HepG2 (cell line): Measurements from ENCODE around the gene ZNF318. TPM values are rescaled to one million over a fixed set of nuclear protein-coding genes. Genes with fewer than 3 reads are reported as not detected.

Experiments used
- CTCF ChIP-seq: sonication (generic); formaldehyde crosslinking; IDR thresholded peaks from 2 replicates; pipeline ENCODE4 v1.5.0; 2020; ENCODE audit warnings: mild to moderate bottlenecking, missing genetic modification reagents, moderate library complexity
- ERF ChIP-seq: IDR thresholded peaks from 2 replicates; pipeline ENCODE4 v1.6.1; 2018; ENCODE audit warnings: missing biosample characterization, missing genetic modification reagents
- HMGXB4 ChIP-seq, 2 experiments: sonication (generic) in 1 of 2; formaldehyde crosslinking in 1 of 2; IDR thresholded peaks; 2 replicates each; pipeline versions ENCODE4 v1.4.0 to v1.6.1; 2018 to 2020; ENCODE audit warnings: missing genetic modification reagents in 2 of 2, borderline replicate concordance in 1 of 2, low read depth in 1 of 2, mild to moderate bottlenecking in 1 of 2, missing biosample characterization in 1 of 2
- HOXA5 ChIP-seq: sonication (generic); formaldehyde crosslinking; IDR thresholded peaks from 2 replicates; pipeline ENCODE4 v1.4.0; 2020; ENCODE audit warnings: missing genetic modification reagents
- KAT8 ChIP-seq: IDR thresholded peaks from 2 replicates; pipeline ENCODE4 v1.6.1; 2016; ENCODE audit warnings: missing genetic modification reagents, missing compliant biosample characterization
- KLF16 ChIP-seq, 2 experiments: sonication (generic) in 1 of 2; formaldehyde crosslinking in 1 of 2; IDR thresholded peaks; 2 replicates each; pipeline versions ENCODE4 v1.6.1 to v1.8.0; 2016 to 2023; ENCODE audit warnings: missing genetic modification reagents in 2 of 2, missing compliant biosample characterization in 1 of 2
- MED1 ChIP-seq: sonication (generic); formaldehyde crosslinking; IDR thresholded peaks from 2 replicates; pipeline ENCODE4 v1.4.0; 2020; ENCODE audit warnings: missing genetic modification reagents
- MIER2 ChIP-seq: IDR thresholded peaks from 2 replicates; pipeline ENCODE4 v1.6.1; 2016; ENCODE audit warnings: missing biosample characterization, missing genetic modification reagents
- RAD21 ChIP-seq: fragments of 450-650 bp; formaldehyde crosslinking; IDR thresholded peaks from 2 replicates; pipeline ENCODE4 v1.5.0; 2020; ENCODE audit warnings: mild to moderate bottlenecking
- SMAD3 ChIP-seq: sonication (generic); formaldehyde crosslinking; IDR thresholded peaks from 2 replicates; pipeline ENCODE4 v1.4.0; 2020; ENCODE audit warnings: missing genetic modification reagents
- TSC22D2 ChIP-seq: sonication (generic); formaldehyde crosslinking; IDR thresholded peaks from 2 replicates; pipeline ENCODE4 v1.5.1; 2020; ENCODE audit warnings: missing genetic modification reagents, mild to moderate bottlenecking, borderline replicate concordance
- polyA plus RNA-seq, 8 experiments: library from polyadenylated mRNA; depleted of rRNA in 3 of 8; stranded (reverse) in 7 of 8; unstranded in 1 of 8; fragments of >200 nt; fragmentation: Illumina TruSeq in 4 of 8; extraction: Trizol in 4 of 8; gene quantifications; 2 replicates each; pipeline versions ENCODE4 v1.2.1 to v1.2.3, GENCODE V29; 2011 to 2016; ENCODE audit warnings: low read depth in 4 of 8, missing spikeins in 1 of 8, mixed read lengths in 1 of 8; ENCODE audit not compliant: insufficient read depth in 1 of 8
- total RNA-seq, 5 experiments: library from RNA; depleted of rRNA; stranded (reverse); fragments of >200 nt; fragmentation: Illumina TruSeq; extraction: Trizol; gene quantifications; 2 replicates each; pipeline ENCODE4 v1.2.3, GENCODE V29; 2016; ENCODE audit warnings: low read depth in 1 of 5
- TF ChIP-seq, protein P1 (sequence below): sonication (generic); formaldehyde crosslinking; IDR thresholded peaks from 2 replicates; pipeline ENCODE4 v1.5.0; 2020; ENCODE audit warnings: mild to moderate bottlenecking, missing genetic modification reagents

ZNF318 gene
- total and polyA plus RNA-seq, 2 of the 13 experiments (the other 11 are each of a cell fraction or from before 2014, with no cell fraction given), result 13.0 to 14.5 TPM

GRCh38 chr6:43334466-43335095 lies 34.9 kb downstream of the ZNF318 start (continued):
- TF ChIP-seq, protein P1, sequence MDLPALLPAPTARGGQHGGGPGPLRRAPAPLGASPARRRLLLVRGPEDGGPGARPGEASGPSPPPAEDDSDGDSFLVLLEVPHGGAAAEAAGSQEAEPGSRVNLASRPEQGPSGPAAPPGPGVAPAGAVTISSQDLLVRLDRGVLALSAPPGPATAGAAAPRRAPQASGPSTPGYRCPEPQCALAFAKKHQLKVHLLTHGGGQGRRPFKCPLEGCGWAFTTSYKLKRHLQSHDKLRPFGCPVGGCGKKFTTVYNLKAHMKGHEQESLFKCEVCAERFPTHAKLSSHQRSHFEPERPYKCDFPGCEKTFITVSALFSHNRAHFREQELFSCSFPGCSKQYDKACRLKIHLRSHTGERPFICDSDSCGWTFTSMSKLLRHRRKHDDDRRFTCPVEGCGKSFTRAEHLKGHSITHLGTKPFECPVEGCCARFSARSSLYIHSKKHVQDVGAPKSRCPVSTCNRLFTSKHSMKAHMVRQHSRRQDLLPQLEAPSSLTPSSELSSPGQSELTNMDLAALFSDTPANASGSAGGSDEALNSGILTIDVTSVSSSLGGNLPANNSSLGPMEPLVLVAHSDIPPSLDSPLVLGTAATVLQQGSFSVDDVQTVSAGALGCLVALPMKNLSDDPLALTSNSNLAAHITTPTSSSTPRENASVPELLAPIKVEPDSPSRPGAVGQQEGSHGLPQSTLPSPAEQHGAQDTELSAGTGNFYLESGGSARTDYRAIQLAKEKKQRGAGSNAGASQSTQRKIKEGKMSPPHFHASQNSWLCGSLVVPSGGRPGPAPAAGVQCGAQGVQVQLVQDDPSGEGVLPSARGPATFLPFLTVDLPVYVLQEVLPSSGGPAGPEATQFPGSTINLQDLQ (CRISPR knock-in tag), result no peak
- TF ChIP-seq ERF (CRISPR knock-in tag), result 0 out of 2 replicates have a peak, but pooled peaks have one; percentile 39
- TF ChIP-seq HMGXB4 (CRISPR knock-in tag; IDR thresholded peaks at IDR 0.05; ENCODE audit: borderline replicate concordance in 1 of 2, low read depth in 1 of 2), result peak in 1 of 2 experiments; percentile 42; a peak in 1 of 4 replicates
- peak; percentile 60 for TF ChIP-seq CTCF (CRISPR knock-in tag)
- TF ChIP-seq TSC22D2 (CRISPR knock-in tag), result peak; percentile 72; the same call in 1 of the 2 replicates
- TF ChIP-seq MED1 (CRISPR knock-in tag), result 0 out of 2 replicates have a peak, but pooled peaks have one; percentile 25
- TF ChIP-seq KLF16 (CRISPR knock-in tag; IDR thresholded peaks at IDR 0.05), result peak in 1 of 2 experiments; percentile 73; a peak in 2 of 4 replicates
- TF ChIP-seq SMAD3, result no peak
- TF ChIP-seq HOXA5, result 0 out of 2 replicates have a peak, but pooled peaks have one; percentile 49
- TF ChIP-seq MIER2 (CRISPR knock-in tag), result no peak
- peak; percentile 80 for TF ChIP-seq RAD21 (CRISPR knock-in tag)
- TF ChIP-seq KAT8, result 0 out of 2 replicates have a peak, but pooled peaks have one; percentile 45
